Calu3 (cell line): Measurements from ENCODE around the gene ELF4. TPM values are rescaled to one million over a fixed set of nuclear protein-coding genes. Genes with fewer than 3 reads are reported as not detected.

Experiments
- BruUV-seq: library from RNA; stranded (reverse); fragments of 400-500 nt; replicated peaks from 2 replicates; lab custom pipeline; 2021; lab: Mats Ljungman, UMichigan
- CTCF ChIA-PET: fragments of 300-600 bp; sonication (Branson Sonifier 250); formaldehyde crosslinking; loops from one replicate; lab custom pipeline; 2022; ENCODE audit warnings: antibody characterized with exemption; lab: Charles Lee
- DNase-seq: peaks from one replicate; pipeline ENCODE4 v3.0.0; 2022
- H3K27ac Mint-ChIP-seq: one replicate; pipeline ENCODE4 v1.8.0; 2022; ENCODE audit warnings: mixed read lengths; ENCODE audit not compliant: unreplicated experiment
- H3K27me3 Mint-ChIP-seq: one replicate; pipeline ENCODE4 v1.8.0; 2022; ENCODE audit warnings: mixed read lengths; ENCODE audit not compliant: unreplicated experiment
- H3K36me3 Mint-ChIP-seq: one replicate; pipeline ENCODE4 v1.8.0; 2022; ENCODE audit warnings: mild to moderate bottlenecking, moderate library complexity, mixed read lengths; ENCODE audit not compliant: insufficient read depth, unreplicated experiment
- H3K4me1 Mint-ChIP-seq: one replicate; pipeline ENCODE4 v1.8.0; 2022; ENCODE audit warnings: mild to moderate bottlenecking, low read depth, mixed read lengths; ENCODE audit not compliant: unreplicated experiment
- H3K4me3 Mint-ChIP-seq: one replicate; pipeline ENCODE4 v1.8.0; 2022; ENCODE audit warnings: mild to moderate bottlenecking, low read depth, moderate library complexity, mixed read lengths; ENCODE audit not compliant: unreplicated experiment
- H3K9me3 Mint-ChIP-seq: one replicate; pipeline ENCODE4 v1.8.0; 2022; ENCODE audit warnings: low read depth, mixed read lengths; ENCODE audit not compliant: unreplicated experiment
- CTCF ChIP-seq: fragments of 200-600 bp; IDR thresholded peaks from one replicate; pipeline ENCODE4 v1.8.0; 2022; ENCODE audit warnings: antibody characterized with exemption; ENCODE audit not compliant: unreplicated experiment
- intact Hi-C: fragments of 100-400 bp; cut with micrococcal nuclease; formaldehyde crosslinking; loops from one replicate; pipeline ENCODE4 v1.10.0; 2022; ENCODE audit not compliant: unreplicated experiment
- total RNA-seq: library from RNA; stranded (reverse); gene quantifications from 2 replicates; pipeline ENCODE4 v1.2.3, GENCODE V29; 2022

Gene ELF4
- total RNA-seq, 1 experiment from 2014 or later = 21.0 TPM

- CTCF ChIA-PET = interaction anchor here (2.9 kb wide), 1 partner anchor 103 kb away, joined by 16 read pairs; no protein-coding TSS in a partner anchor
- DNase-seq = peak; percentile 68
- intact Hi-C loops = loop anchor here (1.0 kb wide), 2 partner anchors 103 to 421 kb away; no protein-coding TSS in a partner anchor
These were observed 82.1 kb downstream of the ELF4 start for GRCh38 chrX:130028196-130028595.

GRCh38 chrX:130027569-130027968, 82.7 kb downstream of the ELF4 start:
- Mint-ChIP-seq H3K9me3 (no peaks in the 10 kb centered on the region), H3K4me3 (no peak overlapping the region), H3K27me3 (no peaks in the 10 kb centered on the region), H3K36me3 (no peaks in the 10 kb centered on the region), H3K4me1 (no peaks in the 10 kb centered on the region), H3K27ac (no peak overlapping the region)
- no peak for DNase-seq
- no TSS peak for BruUV-seq
- CTCF ChIA-PET = interaction anchor here (2.9 kb wide), 1 partner anchor 102 kb away, joined by 16 read pairs; no protein-coding TSS in a partner anchor
- intact Hi-C loops = no loop called here
- TF ChIP-seq CTCF = no peak

More at GRCh38 chrX:130028196-130028595, 82.1 kb downstream of the ELF4 start:
- Mint-ChIP-seq H3K27ac (no peak overlapping the region), H3K4me1 (no peaks in the 10 kb centered on the region), H3K4me3 (no peak overlapping the region), H3K36me3 (no peaks in the 10 kb centered on the region), H3K27me3 (no peaks in the 10 kb centered on the region), H3K9me3 (no peaks in the 10 kb centered on the region)
- no TSS peak for BruUV-seq
- peak; percentile 73 for TF ChIP-seq CTCF

GRCh38 chrX:130025256-130025655, 85.0 kb downstream of the ELF4 start:
- Mint-ChIP-seq H3K36me3 (no peaks in the 10 kb centered on the region), H3K9me3 (no peaks in the 10 kb centered on the region), H3K27me3 (no peaks in the 10 kb centered on the region), H3K27ac (no peak overlapping the region), H3K4me1 (no peaks in the 10 kb centered on the region), H3K4me3 (no peak overlapping the region)
- intact Hi-C loops = no loop called here
- BruUV-seq = no TSS peak
- no peak for DNase-seq
- CTCF ChIA-PET = no interaction called here
- TF ChIP-seq CTCF = no peak

GRCh38 chrX:130024127-130024526, 86.2 kb downstream of the ELF4 start:
- peak; percentile 18 for DNase-seq
- intact Hi-C loops = no loop called here
- BruUV-seq = no TSS peak
- Mint-ChIP-seq H3K27me3 (no peaks in the 10 kb centered on the region), H3K27ac (no peak overlapping the region), H3K4me3 (no peak overlapping the region), H3K36me3 (no peaks in the 10 kb centered on the region), H3K4me1 (no peaks in the 10 kb centered on the region), H3K9me3 (no peaks in the 10 kb centered on the region)
- no peak for TF ChIP-seq CTCF
- CTCF ChIA-PET = no interaction called here
